Skeletal muscle cell (primary cell): ENCODE measurements around the gene NKAIN4.
"Not testable (repeated sequence)": the region's sequence is repeated elsewhere in the genome, so short reads cannot be mapped to it uniquely, and the experiment has no call there.

ENCODE experiments used
- DNase-seq: peaks from one replicate; pipeline ENCODE4 v3.0.0-alpha.2; 2010; ENCODE audit warnings: low read depth
- H3K4me3 ChIP-seq: 2 replicates; pipeline ENCODE4 v1.5.1; 2011; ENCODE audit warnings: low read depth, mild to moderate bottlenecking, control low read depth, low read length, moderate library complexity

The NKAIN4 gene

DNA sequence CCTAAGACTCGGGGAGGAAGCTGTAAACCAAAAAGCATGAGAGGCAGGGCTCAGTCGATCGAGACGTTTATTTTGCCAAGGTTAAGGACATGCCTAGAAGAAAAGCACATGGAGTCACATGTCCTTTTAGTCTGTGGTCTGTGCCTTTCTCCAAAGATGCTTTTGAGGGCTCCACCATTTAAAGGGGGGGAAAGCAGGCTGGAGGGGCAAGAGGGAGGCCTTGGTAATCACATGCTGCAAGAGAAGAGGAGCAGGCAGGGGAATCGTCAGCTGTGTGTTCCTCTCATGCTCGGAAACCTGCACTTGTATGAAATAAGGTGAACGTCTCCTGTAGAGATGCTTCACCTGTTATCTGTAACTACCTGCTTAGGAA is 29.2 kb downstream of the NKAIN4 start:
- no peak overlapping the region for H3K4me3 ChIP-seq
- no peak for DNase-seq

DNA sequence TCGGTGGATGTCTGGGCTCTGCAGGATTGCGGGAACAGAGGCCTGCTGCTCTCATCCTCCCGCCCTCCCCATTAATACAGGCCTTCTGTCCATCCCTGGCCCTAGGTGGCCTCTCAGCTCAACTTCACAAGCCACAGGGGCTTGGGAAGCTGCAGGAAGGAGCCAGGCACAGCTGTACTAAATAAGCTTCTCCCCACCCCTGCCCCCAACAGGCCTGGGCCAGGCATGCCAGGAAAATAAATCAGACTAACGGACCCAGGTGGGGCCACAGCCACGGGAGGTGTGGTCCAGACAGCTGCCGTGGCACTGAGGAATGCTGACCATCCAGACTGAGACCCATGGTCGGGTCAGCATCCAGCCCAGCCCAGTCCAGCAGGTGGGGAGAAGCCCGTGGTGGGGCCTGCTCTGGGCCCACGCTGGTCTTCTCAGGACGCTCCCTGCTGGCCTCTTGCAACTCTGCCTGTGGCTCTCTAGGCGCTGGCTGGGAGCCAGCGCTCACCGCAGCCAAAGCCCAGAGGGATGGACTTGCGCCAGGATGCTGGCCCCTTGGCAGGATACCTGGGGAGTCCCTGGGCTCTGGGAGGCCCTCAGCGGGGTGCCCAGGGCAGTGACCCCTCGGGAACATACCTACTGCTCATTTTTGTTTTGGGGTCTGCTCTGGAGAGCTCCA is 29.7 kb downstream of the NKAIN4 start:
- no peak overlapping the region for H3K4me3 ChIP-seq
- peak; percentile 27 for DNase-seq

DNA sequence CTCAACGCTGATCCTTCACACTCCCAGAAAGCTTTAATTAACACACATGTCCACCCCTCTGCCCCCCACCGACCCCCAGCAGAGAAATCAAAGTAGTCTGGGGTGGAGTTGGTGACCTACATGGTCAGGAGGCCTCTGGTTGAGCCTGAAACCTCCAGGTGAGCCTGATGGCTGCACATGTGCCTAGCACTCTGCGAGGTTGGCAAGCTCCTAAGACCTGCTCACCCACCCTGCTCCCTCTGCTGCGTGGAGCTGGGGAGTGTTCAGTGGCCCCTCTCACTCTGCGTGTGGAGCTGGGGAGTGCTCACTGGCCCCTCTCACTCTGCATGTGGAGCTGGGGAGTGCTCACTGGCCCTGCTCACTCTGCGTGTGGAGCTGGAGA is 30.4 kb downstream of the NKAIN4 start:
- H3K4me3 ChIP-seq = no peak overlapping the region
- no peak for DNase-seq

DNA sequence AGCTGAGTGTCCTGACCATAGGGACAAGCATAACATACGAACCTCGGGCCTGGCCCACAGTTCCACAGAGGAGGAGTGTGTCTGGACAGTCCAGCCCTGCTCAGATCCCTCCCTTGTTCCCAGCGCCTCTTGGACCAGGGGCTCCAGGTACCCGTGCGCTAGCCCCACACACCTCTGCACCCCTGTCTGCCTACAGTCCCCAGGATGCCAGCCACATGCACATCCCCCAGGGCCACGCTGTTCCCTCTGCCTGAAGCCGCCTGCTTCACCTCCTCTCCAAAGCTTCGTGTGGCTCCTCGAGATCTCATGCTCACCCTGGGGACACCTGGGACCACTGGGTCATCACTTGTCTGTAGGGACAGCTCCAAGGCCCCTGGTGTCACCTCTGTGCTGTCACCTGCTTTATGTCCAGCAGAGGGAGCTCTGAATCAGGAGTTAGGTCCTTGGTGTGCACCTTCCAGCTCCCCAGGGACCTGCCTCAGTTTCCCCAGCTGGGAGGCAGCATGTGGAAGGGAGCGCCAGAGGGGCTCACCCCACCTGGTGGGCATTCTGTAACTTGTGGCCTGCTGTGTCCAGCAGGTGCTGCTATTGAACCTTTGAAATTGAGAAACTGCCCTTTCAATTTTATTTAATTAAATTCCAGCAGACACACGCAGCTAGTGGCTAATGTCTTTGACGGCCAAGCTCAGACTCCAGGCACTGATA is 31.0 kb downstream of the NKAIN4 start:
- no peak for DNase-seq

DNA sequence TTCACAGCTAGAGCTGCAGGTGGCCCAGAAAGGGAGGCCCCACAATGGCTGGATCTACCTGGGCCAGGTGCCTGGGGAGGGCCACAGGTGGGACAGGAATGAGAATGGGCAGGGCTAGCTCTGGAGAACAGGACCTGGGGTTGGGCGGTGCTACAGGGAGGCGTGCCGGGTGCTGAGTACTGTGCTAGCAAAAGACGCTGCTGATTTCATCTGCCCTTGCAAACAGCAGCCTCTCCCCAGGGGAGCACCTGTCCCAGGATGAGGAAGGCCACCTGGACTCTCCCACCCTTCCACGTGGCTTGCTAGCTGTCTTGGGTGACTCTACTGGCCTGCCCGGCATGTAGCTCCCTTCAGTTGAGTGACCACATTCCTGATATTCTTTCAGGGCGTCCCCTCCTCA is 31.7 kb downstream of the NKAIN4 start:
- no peak overlapping the region for H3K4me3 ChIP-seq
- no peak for DNase-seq

More for the DNA sequence above, 31.0 kb downstream of the NKAIN4 start:
- no peak overlapping the region for H3K4me3 ChIP-seq

DNA sequence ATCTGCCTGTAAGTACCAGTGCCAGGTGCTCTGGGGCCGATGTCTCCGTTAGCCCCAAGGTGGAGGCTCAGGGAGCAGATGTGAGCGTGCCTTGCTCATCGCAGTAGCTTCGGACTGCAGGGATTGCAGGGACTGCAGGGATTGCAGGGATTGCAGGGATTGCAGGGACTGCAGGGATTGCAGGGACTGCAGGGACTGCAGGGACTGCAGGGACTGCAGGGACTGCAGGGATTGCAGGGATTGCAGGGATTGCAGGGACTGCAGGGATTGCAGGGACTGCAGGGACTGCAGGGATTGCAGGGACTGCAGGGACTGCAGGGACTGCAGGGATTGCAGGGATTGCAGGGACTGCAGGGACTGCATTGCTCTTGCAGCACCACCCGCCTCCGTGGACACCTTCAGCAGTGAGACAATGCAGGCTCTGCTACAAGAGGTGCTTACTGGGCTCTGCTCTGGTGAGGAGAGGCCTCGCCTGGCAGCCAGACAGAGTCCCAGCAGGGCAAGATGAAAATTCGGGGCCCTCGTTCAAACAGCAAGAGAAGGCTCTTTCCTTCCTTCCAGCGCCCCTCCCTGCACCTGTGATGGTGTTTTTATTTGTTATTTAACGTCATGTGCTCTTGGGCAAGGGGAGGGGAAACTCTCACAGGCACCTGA is 32.7 kb downstream of the NKAIN4 start:
- H3K4me3 ChIP-seq, DNase-seq: not testable (repeated sequence)

DNA sequence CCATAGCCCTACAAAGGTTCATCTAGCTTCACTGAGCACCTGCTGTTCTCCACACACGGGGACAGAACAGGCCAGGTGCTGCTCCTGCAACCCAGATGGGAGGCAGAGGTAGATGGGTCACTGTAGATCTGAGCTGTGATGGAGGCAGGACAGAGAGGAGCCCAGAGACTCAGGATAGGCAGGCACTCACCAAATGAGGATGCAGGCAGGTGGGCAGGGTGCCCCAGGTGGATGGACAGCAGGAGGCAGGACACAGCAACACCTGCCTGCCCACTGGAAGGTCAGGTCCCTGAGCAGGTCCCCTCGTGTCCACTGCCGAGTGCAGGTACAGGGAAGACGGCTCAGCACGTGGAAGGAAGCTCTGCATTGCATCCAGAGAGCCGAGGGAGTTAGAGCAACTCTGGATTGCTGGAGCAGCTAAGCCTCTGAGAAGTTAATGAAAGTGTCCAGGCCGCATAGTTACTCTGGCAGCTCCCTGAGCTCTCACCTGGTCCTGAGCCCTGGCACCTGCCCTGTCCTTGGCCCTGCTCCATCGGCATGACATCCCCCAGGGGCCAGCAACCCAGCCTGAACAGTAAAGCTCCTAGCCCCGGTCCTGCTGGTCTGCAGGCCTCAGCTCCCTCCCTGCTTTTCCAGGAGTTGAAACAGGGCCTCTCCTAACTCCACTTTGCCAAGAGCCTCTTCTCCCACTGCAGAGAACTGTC is 33.4 kb downstream of the NKAIN4 start:
- H3K4me3 ChIP-seq = no peak overlapping the region
- DNase-seq = no peak

DNA sequence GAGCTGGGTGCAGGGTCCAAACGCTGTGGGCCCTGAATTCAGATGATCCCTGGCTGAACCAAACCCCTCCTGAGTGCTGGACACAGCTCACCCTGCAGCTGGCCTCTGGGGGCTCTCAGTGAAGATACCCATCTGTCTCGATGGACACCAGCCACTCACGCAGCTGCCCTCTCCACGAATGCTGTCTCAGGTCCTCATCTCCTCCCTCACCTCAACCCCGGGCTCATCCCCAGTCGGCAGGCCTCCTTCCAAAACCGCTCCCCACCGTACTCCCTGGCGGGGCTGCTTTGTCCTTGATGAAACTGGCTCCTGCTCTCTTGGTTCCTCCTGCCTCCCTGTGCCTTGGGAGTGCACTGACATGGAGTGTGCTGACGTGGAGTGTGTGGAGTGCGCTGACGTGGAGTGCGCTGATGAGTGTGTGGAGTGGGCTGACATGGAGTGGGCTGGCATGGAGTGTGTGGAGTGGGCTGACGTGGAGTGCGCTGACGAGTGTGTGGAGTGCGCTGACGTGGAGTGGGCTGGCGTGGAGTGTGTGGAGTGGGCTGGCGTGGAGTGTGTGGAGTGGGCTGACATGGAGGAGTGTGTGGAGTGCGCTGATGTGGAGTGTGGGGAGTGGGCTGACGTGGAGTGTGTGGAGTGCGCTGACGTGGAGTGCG is 34.3 kb downstream of the NKAIN4 start:
- H3K4me3 ChIP-seq = no peak overlapping the region

DNA sequence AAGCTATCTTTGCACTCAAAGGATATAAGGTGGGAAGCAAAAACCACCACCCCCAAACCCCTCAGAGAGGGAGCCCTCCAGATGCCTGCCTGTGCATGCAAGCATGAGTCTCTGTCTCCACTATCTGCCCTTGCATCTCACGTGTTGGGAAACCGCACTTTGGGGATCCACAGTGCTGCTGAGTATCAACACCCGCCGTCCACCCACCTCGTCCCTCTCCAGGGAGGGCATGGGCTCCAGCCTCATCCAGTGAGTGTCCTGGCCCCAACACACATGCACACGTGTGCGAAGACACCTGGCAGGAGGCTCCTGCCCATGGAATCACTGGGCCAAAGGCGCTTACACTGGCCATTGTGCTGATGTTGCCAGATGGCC is 34.8 kb downstream of the NKAIN4 start:
- DNase-seq = no peak
- H3K4me3 ChIP-seq = no peak overlapping the region

More for the DNA sequence above, 34.3 kb downstream of the NKAIN4 start:
- no peak for DNase-seq

DNA sequence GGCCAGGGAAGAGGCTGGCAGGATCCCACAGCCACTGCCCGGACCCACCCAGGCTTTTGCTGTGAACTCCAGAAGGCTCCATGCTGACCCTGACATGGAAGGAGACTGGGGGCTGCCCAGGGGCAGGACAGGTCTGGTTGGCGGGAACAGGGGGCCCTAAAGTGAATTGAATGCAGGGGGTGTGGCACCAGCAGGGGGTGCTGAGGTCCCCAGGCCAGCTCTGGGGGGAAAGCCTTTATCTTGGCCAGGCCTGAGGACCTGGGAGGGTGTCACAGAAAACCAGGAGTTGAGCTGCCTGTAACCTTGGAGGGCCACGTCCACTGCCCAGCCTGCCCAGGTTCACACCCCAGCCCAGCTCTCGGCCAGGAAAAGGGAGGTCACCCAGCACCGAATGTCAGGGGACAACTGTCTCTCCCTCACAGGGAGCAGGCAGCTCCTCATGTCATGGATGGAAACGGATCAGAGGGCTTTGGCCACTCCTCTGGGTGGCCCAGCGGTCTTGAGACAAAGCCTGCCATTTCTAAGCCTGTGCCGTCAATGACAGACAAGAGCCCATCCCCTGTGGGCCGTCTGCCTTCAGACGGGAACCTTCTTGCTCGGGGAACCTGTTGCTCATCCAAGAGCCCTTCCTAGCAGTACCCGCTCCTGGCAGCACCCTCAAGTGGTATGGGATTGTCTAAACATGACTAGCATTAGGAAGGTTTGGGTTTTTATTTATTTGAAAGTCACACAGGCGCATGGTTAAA is 35.4 kb downstream of the NKAIN4 start:
- no peak overlapping the region for H3K4me3 ChIP-seq
- DNase-seq = no peak

DNA sequence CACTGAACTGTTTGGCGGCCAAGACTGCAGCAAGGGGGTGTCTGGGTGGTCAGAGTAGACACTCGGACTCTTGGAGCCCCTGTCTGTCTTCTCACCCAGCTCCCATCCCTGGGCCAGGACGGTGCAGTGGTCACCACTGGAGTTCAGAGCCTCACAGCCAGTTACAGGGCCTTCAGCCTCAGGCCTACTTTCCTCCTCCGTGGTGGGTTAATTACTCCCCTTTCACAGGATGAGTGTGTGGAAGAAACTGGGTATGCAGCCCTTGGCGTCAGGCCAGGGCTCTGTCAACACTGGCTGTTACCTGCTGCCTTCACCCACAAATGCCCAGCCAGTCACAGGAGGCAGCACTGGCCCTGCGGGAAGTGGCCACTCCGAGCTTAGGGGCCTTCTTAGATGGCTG is 36.6 kb downstream of the NKAIN4 start:
- no peak for DNase-seq
- H3K4me3 ChIP-seq = no peak overlapping the region

DNA sequence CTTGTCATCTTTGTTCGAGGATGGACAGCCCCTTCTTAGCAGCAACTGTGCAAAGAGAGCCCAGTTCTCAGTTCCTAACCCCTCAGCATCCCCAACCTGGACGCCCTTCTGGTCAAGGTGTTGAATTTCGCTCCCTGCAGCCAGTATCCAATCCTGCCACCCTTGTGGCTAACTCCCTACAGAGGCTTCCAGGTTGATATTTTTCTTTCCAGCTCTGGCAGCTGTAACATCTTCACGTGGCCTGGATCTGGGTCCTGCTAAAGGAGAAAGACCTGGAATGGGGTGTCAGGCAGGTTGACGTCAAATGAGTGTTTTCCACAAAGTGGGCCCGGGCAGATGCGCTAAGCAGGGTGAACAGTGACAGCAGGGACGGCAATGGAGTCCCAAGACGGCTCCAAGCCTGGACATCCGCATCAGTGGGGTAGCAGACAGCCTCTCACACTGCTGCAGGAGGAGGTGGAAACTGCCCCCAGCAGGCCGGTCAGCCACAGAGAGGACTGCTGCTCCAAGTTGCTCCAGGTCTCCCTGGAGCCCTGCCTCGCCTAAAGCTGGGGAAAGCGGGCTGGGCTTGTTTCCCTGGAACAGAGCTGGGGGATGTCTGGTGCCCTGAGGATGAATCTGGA is 37.3 kb downstream of the NKAIN4 start:
- peak overlapping the region; percentile 81 for H3K4me3 ChIP-seq
- DNase-seq = no peak

DNA sequence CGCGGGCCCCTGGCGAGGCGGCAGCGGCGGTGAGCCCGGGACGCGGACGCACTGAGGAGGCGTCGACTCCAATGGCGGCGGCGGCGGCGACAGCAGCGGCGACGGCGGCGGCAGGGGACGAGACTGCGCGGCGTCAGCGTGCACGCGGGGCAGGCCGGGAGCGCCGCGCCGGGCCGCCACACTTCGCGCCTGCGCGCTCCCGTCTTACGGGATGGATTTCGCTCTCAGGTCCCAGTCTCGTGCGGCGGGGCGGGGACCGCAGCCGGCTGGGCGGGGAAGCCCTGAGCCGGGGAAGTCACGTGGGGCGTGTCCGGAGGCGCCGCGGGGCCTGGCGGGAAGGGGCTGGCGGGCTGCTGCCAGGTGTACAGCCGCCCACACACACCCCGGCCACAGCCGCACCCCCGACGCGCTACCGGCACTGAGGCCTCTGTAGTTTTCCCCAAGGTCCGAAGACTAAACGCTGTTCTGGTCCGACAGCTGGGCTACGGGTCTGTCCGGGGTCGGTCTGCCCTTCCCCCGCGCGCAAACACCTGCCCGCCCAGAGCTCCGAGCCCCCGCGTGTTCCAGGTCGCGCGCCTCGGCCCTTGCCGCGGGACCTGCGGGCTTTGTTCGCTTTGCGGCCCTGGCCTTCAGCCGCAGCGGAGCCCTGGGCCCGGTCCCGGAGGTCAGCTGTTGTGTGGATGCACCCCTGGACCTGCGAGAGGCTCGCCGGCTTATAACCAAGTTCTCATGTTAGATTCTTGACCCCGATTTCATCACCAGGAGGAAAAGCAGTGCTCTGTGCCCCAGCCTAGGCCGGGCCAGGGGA is 38.0 kb downstream of the NKAIN4 start, which contains the start of gene YTHDF1:
Gene YTHDF1 (minus strand): TSS at position 91 of the 808 bp plus-strand sequence. CDS start 239 bp downstream, outside the sequence.
- peak; percentile 61 for DNase-seq
- H3K4me3 ChIP-seq = peak within 1 kb of the TSS; percentile 81

DNA sequence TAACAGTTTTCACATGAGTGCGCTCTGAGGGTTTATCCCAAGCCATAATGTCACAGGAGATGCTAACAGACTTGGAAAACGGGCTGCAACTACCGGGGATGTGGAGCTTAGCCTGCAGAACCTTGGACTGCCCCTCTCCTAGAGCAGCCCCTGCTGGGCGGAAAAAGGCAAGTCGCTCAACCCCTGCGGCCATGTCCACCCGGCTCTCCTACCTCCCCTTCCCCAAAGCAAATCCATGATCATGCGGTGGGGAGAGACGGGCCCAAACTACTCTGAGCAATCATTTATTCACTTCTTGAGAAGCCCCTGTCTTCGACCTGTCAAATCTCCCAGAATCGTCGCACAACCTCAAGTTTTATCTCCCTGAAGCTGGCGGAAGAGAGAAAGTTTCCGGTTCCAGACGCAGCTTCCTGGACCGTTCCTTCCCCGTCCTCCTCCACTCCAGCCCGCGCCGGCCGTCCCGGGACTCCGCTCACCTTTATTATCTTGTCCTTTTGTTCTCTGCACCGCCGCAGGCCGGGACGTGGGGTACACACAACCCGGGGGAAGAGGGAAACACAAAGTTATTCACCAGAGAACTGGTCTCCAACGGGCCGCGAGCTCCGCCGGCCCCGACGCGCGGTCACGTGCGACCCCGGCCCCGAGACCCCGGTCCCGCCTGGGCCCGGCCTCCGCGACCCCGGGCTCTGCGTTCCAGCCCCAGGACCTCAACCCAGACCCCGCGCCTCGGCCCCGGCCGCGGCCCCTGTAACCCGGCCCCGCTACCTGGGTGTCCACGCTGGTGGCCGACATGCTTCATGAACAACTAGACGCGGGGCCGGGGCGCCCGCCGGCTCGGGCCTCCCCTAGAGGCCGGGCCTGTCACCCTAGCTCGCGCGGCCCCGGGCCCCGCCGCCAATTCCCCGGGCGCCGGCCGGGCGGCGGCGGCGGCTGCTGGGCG is 38.9 kb downstream of the NKAIN4 start:
- DNase-seq = no peak

DNA sequence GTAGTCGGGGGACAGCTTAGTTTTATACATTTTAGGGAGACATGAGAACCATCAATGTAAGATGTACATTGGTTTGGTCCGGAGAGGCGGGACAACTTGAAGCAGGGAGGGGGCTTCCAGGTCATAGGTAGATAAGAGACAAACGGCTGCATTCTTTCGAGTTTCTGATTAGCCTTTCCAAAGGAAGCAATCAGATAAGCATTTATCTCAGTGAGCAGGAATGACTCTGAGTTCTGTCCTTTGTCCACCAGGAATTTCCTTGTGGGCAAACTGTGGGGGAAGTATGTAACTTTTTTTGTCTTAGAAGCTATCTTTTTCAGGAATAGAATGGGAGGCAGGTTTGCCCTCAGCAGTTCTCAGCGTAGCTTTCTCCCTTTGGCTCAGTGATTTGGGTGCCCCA is 39.7 kb downstream of the NKAIN4 start:
- H3K4me3 ChIP-seq = no peak overlapping the region
- DNase-seq = no peak

More for the DNA sequence above, 38.9 kb downstream of the NKAIN4 start:
- peak overlapping the region; percentile 81 for H3K4me3 ChIP-seq

DNA sequence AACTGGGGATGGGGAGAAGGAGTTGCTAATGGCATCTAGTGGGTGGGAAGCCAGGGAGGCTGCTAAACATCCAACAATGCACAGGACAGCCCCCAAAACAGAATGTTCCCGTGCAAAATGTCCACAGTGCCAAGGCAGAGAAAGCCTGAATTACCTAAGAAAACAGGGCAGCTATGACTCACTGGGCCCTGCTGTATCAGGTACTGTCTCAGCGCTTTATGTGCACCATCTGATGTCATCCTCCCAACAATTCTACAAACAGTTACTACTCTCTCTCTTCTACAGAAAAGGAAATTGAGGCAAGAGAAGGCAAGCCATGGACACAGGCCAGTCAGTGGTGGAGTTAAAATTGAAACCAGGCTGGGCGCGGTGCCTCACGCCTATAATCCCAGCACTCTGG is 41.5 kb downstream of the NKAIN4 start:
- DNase-seq = no peak
- H3K4me3 ChIP-seq = no peak overlapping the region

DNA sequence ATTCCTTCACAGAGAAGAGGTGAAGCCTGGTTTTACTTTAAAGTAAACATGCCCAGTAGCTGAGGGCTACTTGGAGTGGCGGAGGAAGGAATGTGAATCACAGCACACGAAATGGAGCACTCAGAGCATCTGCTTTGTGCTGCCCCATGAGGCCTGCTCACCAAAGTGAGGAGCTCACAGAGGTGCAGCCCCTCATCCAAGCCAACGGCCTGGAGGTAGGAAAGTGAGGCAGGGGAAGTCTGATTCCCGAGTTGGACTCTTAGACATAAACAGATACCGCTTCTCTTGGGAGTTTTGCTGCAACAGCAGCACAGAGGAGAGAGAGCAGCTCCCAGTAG is 41.9 kb downstream of the NKAIN4 start:
- DNase-seq = no peak
- H3K4me3 ChIP-seq = no peak overlapping the region
